Measurements from ENCODE around the gene EMX2. TPM values are rescaled to one million over a fixed set of nuclear protein-coding genes. Genes with fewer than 3 reads are reported as not detected.

The EMX2 gene
- total and polyA plus RNA-seq, 10 of the 15 experiments (the other 5 are each of a cell fraction or from before 2014, with no cell fraction given), result 0.12 TPM; not detected in 9

GRCh38 chr10:117503244-117504205 lies 39.0 kb upstream of the EMX2 start:
- RAD21 ChIA-PET (ENCODE audit: unreplicated experiment), result interaction anchor here (1.0 to 2.2 kb wide), 4 partner anchors 61 to 740 kb away, joined by 3 to 8 read pairs (median 4); no protein-coding TSS in a partner anchor
- SMC1A ChIA-PET (ENCODE audit: uncharacterized antibody, unreplicated experiment), result interaction anchor here (0.8 to 4.0 kb wide), 11 partner anchors 23 to 741 kb away, joined by 3 to 12 read pairs (median 3); no protein-coding TSS in a partner anchor
- WGBS (ENCODE audit: insufficient coverage, insufficient replicate concordance, low lambda C conversion rate, missing lambda C conversion rate), result 33% methylated on average over 16 of the region's 16 CpGs
- no peaks in the 10 kb centered on the region for H4K20me1 ChIP-seq (ENCODE audit: control insufficient read depth, insufficient read depth)
- in situ Hi-C loops (cut with MboI), result no loop called here
- no TSS peak for BruUV-seq (replicated peaks)
- H3K27me3 ChIP-seq (replicated peaks in 1 of 2; ENCODE audit: control insufficient read depth in 2 of 2, insufficient read depth in 2 of 2, low read length in 1 of 2), result peaks cover 2 to 3% of the 10 kb centered on the region in 2 experiments; a peak in 1 of 4 replicates
- no peaks in the 10 kb centered on the region for H3K79me2 ChIP-seq (ENCODE audit: control insufficient read depth, insufficient read depth, low read length)
- intact Hi-C loops (cut with micrococcal nuclease; ENCODE audit: unreplicated experiment), result no loop called here
- DNase-seq (ENCODE audit: low read depth, low spot score) (no peak), ATAC-seq (peak; percentile 92), FAIRE-seq (no peak)
- H3K4me3 ChIP-seq, result no peak overlapping the region
- no peak overlapping the region for H2AFZ ChIP-seq (ENCODE audit: control insufficient read depth, low read depth, low read length)
- H3K4me2 ChIP-seq (ENCODE audit: control insufficient read depth, insufficient read depth), result no peak overlapping the region
- H3K9ac ChIP-seq (ENCODE audit: control insufficient read depth, insufficient read depth, low read length), result no peak overlapping the region
- CTCF ChIA-PET, result interaction anchor here (0.6 to 2.7 kb wide), 12 partner anchors 8 to 959 kb away, joined by 3 to 11 read pairs (median 4); no protein-coding TSS in a partner anchor
- H3K9me3 ChIP-seq (replicated peaks; ENCODE audit: control insufficient read depth, insufficient read depth, low read length), result no peaks in the 10 kb centered on the region
- no peak for TF ChIP-seq SREBF2 (IDR thresholded peaks at IDR 0.05; ENCODE audit: low read length)
- TF ChIP-seq ZNF384 (IDR thresholded peaks at IDR 0.05; ENCODE audit: borderline replicate concordance, low read depth, low read length), result peak; percentile 38; the same call in 1 of the 2 replicates
- no peak for TF ChIP-seq CBX5 (IDR thresholded peaks at IDR 0.05; ENCODE audit: low read depth)
- 0 out of 2 replicates have a peak, but pooled peaks have one; percentile 11 for TF ChIP-seq ZNF687 (IDR thresholded peaks at IDR 0.05)
- peak in 1 of 3 experiments; percentile 28; a peak in 1 of 6 replicates for TF ChIP-seq CTCF (IDR thresholded peaks at IDR 0.05 in 2 of 3, conservative IDR thresholded peaks at IDR 0.05 in 1 of 3; ENCODE audit: control insufficient read depth in 2 of 3, extremely low read depth in 1 of 3, insufficient read depth in 1 of 3, low read depth in 3 of 3, low read length in 3 of 3)
- 0 out of 2 replicates have a peak, but pooled peaks have one; percentile 18 for TF ChIP-seq TCF12 (IDR thresholded peaks at IDR 0.05; ENCODE audit: low read depth, low read length)
- TF ChIP-seq IKZF2 (IDR thresholded peaks at IDR 0.05), result 0 out of 4 replicates have a peak, but pooled peaks of 1 of the 2 experiments have one; percentile 12
- H3K36me3 ChIP-seq (ENCODE audit: control insufficient read depth in 2 of 2, insufficient read depth in 2 of 2, low read length in 1 of 2), result no peaks in the 10 kb centered on the region
- POLR2A ChIA-PET, result no interaction called here
- H3K4me1 ChIP-seq (ENCODE audit: control insufficient read depth, insufficient read depth, low read length), result no peaks in the 10 kb centered on the region
- no peak overlapping the region for H3K27ac ChIP-seq (ENCODE audit: control insufficient read depth, insufficient read depth)

Measured in GM12878 (cell line).